OCI-LY3 (cell line): ENCODE results near the gene PCDHA3.
"Not testable (repeated sequence)": the region's sequence is repeated elsewhere in the genome, so short reads cannot be mapped to it uniquely, and the experiment has no call there.

ENCODE experiments used
- H2AFZ ChIP-seq: fragments of 200-600, 300-600 bp; shearing (Covaris generic); 2 replicates; pipeline ENCODE4 v1.6.0; 2014; ENCODE audit warnings: antibody characterized with exemption, low read depth, low read length
- H3K27ac ChIP-seq: fragments of 200-600, 300-600 bp; sonication (generic); 2 replicates; pipeline ENCODE4 v1.5.1; 2014; ENCODE audit warnings: mild to moderate bottlenecking, low read length, moderate library complexity, mixed read lengths
- H3K27me3 ChIP-seq: fragments of 200-600, 300-600 bp; sonication (generic); 2 replicates; pipeline ENCODE4 v1.6.1; 2014; ENCODE audit warnings: low read depth, low read length, mixed read lengths
- H3K36me3 ChIP-seq: fragments of 200-600, 300-600 bp; sonication (generic); replicated peaks from 2 replicates; pipeline ENCODE3; 2014; ENCODE audit warnings: low read depth, low read length, mixed read lengths
- H3K4me1 ChIP-seq: fragments of 300-600, 200-600 bp; sonication (generic); 2 replicates; pipeline ENCODE4 v1.6.1; 2014; ENCODE audit warnings: low read length, mixed read lengths
- H3K4me2 ChIP-seq: fragments of 200-600, 300-600 bp; sonication (generic); 2 replicates; pipeline ENCODE4 v1.6.1; 2014; ENCODE audit warnings: low read length, mixed read lengths
- H3K4me3 ChIP-seq: fragments of 300-600, 200-600 bp; sonication (generic); 2 replicates; pipeline ENCODE4 v1.5.1; 2014; ENCODE audit warnings: antibody characterized with exemption, mild to moderate bottlenecking, low read length, moderate library complexity
- H3K79me2 ChIP-seq: fragments of 300-600, 200-600 bp; shearing (Covaris generic); 2 replicates; pipeline ENCODE4 v1.6.1; 2014; ENCODE audit warnings: mild to moderate bottlenecking, low read length, mixed read lengths
- H3K9ac ChIP-seq: fragments of 300-600, 200-600 bp; shearing (Covaris generic); 2 replicates; pipeline ENCODE4 v1.6.0; 2014; ENCODE audit warnings: mild to moderate bottlenecking, low read length, moderate library complexity
- H3K9me3 ChIP-seq: fragments of 200-600, 300-600 bp; shearing (Covaris generic); 2 replicates; pipeline ENCODE4 v1.6.1; 2014; ENCODE audit warnings: low read length, mixed read lengths; ENCODE audit not compliant: insufficient read depth
- H4K20me1 ChIP-seq: fragments of 200-600, 300-600 bp; sonication (generic); 2 replicates; pipeline ENCODE4 v1.6.1; 2016; ENCODE audit warnings: low read length, mixed read lengths; ENCODE audit not compliant: insufficient read depth
- EZH2phosphoT487 ChIP-seq: fragments of 200-600 bp; shearing (Covaris generic); IDR thresholded peaks from 2 replicates; pipeline ENCODE4 v1.6.1; 2018; ENCODE audit warnings: antibody characterized with exemption, mixed run types, low read depth
- TF ChIP-seq, protein P1 (sequence below): fragments of 200-600, 300-600 bp; sonication (generic); IDR thresholded peaks from 2 replicates; pipeline ENCODE4 v1.5.1; 2014; ENCODE audit warnings: antibody characterized with exemption, low read length, low read depth

PCDHA3 gene

DNA sequence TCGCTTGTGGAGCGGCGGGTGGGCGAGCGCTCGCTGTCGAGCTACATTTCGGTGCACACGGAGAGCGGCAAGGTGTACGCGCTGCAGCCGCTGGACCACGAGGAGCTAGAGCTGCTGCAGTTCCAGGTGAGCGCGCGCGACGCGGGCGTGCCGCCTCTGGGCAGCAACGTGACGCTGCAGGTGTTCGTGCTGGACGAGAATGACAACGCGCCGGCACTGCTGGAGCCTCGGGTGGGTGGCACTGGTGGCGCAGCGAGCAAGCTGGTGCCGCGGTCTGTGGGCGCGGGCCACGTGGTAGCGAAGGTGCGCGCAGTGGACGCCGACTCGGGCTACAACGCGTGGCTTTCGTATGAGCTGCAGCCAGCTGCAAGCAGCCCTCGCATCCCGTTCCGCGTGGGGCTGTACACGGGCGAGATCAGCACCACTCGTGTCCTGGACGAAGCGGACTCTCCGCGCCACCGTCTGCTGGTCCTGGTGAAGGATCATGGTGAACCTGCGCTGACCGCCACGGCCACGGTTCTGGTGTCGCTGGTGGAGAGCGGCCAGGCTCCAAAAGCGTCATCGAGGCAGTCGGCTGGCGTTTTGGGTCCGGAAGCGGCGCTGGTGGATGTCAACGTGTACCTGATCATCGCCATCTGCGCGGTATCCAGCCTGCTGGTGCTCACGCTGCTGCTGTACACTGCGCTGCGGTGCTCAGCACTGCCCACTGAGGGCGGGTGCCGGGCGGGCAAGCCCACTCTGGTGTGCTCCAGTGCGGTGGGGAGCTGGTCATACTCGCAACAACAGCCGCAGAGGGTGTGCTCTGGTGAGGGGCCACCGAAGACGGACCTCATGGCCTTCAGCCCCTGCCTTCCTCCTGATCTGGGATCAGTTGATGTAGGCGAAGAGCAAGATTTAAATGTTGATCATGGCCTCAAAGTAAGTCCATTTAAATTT lies 42.2 kb downstream of the PCDHA3 start:
- Histone ChIP-seq H4K20me1 (no peaks in the 10 kb centered on the region), H3K4me2 (no peak overlapping the region), H3K4me3 (no peak overlapping the region), H2AFZ (no peak overlapping the region), H3K9me3 (no peaks in the 10 kb centered on the region), H3K79me2 (no peaks in the 10 kb centered on the region), H3K9ac (no peak overlapping the region), H3K4me1 (no peaks in the 10 kb centered on the region), H3K27ac (no peak overlapping the region), H3K36me3 (no peaks in the 10 kb centered on the region), H3K27me3 (no peaks in the 10 kb centered on the region)
- TF ChIP-seq, protein P1, sequence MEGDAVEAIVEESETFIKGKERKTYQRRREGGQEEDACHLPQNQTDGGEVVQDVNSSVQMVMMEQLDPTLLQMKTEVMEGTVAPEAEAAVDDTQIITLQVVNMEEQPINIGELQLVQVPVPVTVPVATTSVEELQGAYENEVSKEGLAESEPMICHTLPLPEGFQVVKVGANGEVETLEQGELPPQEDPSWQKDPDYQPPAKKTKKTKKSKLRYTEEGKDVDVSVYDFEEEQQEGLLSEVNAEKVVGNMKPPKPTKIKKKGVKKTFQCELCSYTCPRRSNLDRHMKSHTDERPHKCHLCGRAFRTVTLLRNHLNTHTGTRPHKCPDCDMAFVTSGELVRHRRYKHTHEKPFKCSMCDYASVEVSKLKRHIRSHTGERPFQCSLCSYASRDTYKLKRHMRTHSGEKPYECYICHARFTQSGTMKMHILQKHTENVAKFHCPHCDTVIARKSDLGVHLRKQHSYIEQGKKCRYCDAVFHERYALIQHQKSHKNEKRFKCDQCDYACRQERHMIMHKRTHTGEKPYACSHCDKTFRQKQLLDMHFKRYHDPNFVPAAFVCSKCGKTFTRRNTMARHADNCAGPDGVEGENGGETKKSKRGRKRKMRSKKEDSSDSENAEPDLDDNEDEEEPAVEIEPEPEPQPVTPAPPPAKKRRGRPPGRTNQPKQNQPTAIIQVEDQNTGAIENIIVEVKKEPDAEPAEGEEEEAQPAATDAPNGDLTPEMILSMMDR = no peak
- no peak for TF ChIP-seq EZH2phosphoT487

DNA sequence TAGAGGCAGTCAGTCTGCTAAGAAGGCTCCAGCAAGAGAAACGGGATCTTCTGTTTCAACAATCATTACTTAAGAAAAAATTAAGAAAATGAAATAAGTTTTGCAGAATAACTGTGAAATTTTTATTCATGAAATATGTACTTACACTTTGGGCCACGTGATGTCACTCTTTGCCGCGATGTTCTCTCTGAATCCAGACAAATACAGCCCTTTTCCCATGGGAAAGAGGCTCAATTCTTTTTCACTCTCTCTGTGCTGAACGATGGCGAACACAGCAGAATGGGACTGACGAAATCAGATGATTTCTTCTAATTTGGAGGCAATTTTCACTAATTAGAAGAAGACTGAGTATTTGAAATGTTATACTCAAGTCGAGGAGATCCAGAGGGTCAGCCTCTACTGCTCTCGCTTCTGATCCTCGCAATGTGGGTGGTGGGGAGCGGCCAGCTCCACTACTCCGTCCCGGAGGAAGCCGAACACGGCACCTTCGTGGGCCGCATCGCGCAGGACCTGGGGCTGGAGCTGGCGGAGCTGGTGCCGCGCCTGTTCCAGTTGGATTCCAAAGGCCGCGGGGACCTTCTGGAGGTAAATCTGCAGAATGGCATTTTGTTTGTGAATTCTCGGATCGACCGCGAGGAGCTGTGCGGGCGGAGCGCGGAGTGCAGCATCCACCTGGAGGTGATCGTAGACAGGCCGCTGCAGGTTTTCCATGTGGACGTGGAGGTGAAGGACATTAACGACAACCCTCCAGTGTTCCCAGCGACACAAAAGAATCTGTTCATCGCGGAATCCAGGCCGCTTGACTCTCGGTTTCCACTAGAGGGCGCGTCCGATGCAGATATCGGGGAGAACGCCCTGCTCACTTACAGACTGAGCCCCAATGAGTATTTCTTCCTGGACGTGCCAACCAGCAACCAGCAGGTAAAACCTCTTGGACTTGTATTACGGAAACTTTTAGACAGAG lies 47.6 kb downstream of the PCDHA3 start, which contains the start of gene PCDHA9:
PCDHA9 (plus strand) TSS at position 244 of the 964 bp plus-strand sequence; CDS start at position 358, 114 bp downstream.
- H4K20me1 ChIP-seq, H3K79me2 ChIP-seq, H3K9ac ChIP-seq, H3K27me3 ChIP-seq, H3K9me3 ChIP-seq, H3K4me3 ChIP-seq, H3K36me3 ChIP-seq, H3K4me2 ChIP-seq, H2AFZ ChIP-seq, H3K27ac ChIP-seq, H3K4me1 ChIP-seq: not testable (repeated sequence)

- not testable (repeated sequence) for H3K27me3 ChIP-seq
These were observed 49.2 kb downstream of the PCDHA3 start for GRCh38 chr5:140849831-140850634.

More at GRCh38 chr5:140849831-140850634, 49.2 kb downstream of the PCDHA3 start:
- H3K79me2 ChIP-seq, H3K27ac ChIP-seq, H2AFZ ChIP-seq, H3K9me3 ChIP-seq, H4K20me1 ChIP-seq, H3K9ac ChIP-seq, H3K4me2 ChIP-seq, H3K4me3 ChIP-seq, H3K36me3 ChIP-seq, H3K4me1 ChIP-seq: not testable (repeated sequence)
